ENCODE data around the gene NKAPL.

DNA sequence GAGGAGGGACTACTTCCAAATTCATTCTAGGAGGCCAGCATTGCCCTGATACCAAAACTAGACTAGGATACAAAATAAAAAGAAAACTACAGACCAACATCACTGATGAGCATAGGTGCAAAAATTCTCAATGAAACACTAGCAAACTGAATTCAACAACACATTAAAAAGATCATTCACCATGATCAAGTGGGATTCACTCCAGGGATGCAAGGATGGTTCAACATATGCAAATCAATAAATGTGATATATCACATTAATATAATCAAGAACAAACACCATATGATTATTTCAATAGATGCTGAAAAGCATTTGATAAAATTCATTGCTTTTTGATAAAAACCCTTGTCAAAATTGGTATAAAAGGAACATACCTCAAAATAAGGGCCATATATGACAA is 32.5 kb downstream of the NKAPL start:
- TF ChIP-seq EZH2phosphoT487 (IDR thresholded peaks at IDR 0.05; ENCODE audit: insufficient read depth, low read depth) (no peak), EZH2 (IDR thresholded peaks at IDR 0.05; ENCODE audit: insufficient read depth, poor library complexity, severe bottlenecking) (no peak)
